HT1080 (cell line): Measurements from ENCODE around the gene PADI1. TPM values are rescaled to one million over a fixed set of nuclear protein-coding genes. Genes with fewer than 3 reads are reported as not detected.
A peak's percentile ranks its signal among the peaks of the same experiment; 100 is the strongest.

Experiments used
- DNase-seq: peaks from one replicate; pipeline ENCODE4 v3.0.0-alpha.2; 2015; ENCODE audit warnings: low read depth
- total RNA-seq: library from RNA; depleted of rRNA; stranded (reverse); fragments of >200 nt; shearing (Covaris generic); gene quantifications from 2 replicates; pipeline ENCODE4 v1.2.3, GENCODE V29; 2014

PADI1 gene
- total RNA-seq, 1 experiment from 2014 or later: 0.66 TPM

DNA sequence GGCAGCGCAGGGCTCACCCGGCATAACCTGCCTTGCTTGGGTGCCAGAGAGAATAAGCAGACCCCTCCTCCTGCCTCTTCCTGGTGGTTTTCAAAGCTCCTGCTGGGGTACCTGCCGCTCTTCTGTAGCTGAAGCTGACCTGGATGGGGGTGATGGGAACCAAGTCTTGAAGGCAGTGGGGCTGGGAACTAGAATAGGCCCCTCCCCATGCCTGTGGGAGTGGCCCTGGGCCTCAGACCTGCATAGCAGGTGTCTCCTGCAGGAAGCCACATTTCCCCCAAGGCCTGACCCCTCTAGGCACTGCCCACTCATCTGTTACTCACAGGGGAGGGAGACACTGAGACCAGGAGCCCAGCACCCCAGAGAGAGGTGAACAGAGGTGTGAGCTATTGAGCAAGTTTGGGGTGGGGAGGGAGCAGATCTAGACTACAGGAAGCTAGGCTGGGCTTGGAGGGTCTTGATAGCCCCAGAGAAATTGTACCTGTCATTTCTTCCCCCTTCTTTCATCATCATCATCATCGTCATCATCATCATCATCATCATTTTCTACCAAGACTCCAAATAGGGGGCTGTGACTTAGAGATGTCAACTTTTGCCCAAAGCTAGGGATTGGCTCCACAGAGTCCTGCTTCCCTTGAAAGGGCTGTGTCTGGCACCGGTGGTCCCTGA lies 10.1 kb downstream of the PADI1 start:
- no peak for DNase-seq

DNA sequence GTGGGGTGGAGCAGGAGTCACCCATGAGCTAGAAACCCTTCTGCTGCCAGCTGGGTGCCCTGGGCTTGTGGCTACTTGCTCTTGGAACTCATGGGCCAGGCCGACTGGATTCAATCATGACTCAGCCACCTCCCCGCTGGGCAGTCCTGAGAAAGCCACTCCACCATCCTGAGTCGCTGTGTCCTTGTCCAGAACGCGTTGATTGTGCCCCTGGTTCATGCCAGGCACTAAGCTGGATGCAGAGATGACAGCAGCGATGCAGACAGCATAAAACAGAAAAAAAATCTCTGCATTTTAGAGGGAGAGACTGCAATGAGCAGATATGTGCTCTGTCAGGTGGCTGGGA lies 10.6 kb downstream of the PADI1 start:
- peak; percentile 60 for DNase-seq

DNA sequence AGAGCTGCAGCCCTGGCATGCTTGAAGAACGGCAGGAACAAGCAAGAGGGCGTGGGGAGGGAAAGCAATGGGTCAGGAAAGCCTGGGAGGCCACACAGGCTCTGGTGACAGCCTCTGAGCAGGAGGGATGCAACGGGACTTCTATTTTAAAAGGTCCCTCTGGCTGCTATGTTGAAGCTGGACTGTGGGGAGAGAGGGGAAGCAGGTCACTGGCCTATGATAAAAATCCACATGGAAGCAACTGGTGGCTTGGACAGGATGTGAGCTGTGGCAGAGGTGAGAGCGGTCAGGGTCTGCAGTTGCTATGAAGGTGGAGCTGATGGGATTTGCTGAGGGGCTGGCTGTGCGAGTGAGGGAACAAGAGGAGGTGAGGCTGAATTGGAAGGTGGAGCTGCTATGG lies 11.2 kb downstream of the PADI1 start:
- no peak for DNase-seq

DNA sequence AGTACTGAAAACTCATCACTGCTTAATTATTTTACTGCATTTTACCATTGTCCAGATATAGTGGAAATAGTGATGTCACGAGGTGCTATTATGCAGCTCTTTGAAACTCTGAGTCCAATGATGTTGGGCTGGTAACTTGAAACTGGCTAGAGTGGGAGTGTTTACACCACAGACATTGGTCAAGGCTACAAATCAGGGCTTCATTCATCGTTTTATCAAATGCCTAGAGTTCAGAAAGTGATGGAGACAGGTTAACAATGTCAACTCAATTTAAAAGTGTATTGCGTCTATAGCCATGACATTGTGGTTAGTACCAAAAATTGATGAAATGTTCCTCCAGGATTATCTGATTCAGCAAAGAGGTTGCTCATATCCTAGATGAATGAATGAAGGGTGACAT lies 12.7 kb downstream of the PADI1 start:
- DNase-seq: no peak

DNA sequence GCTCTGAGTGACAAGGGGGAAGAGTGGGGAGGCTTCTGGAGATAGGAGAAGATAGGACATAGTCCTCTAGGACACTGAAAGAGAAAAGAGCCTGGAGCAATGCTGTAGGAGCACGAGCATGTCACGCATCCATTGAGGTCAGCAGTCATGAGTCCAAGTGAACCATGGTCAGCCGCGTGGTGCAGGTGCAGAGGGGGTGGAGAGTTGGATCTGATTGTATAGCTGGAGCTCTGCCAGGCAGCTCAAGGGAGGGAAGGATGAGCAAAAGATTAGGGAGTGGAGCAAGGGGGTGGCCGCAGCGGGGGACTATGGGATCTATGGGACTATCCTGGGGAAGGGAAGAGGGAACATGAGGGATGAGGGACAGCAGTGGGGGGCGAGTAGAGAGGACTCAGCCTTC lies 14.0 kb downstream of the PADI1 start:
- DNase-seq: no peak

DNA sequence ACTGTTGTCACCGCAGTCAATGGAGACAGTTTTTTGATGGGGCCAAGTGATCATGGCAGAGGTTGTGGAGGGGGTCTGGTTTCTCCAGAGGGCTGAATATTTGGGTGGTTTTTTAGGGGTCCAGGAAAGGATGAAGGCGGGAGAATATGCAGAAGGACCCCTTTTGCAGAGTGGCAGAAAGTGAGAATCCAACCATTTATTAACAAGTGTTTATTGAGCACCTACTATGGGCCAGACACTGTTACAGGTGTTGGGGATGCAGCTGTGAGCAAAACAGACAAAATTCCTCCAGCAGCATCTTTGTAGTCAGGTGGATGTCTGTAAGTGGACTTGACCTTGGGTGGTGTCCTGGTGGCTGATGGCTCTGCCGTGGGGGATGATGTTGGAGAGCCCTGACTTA lies 15.4 kb downstream of the PADI1 start:
- DNase-seq: no peak

DNA sequence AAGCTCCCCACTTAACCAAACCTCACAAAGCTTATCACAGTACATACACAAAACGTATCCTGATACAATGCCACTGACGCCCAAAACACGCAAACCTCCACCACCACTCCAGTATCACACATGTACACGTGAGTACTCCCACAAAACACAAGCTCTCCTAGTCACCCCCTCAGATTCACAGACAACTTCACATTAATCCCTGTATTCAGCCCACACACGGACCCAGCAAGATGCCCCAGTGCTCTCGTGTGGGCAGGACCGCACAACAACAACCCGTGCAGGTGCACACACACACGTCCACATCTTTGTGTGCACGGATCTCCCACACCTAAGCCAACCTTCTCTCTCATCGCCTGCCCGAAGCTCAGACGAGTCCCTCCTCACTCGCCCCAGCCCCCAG lies 17.6 kb downstream of the PADI1 start:
- no peak for DNase-seq

DNA sequence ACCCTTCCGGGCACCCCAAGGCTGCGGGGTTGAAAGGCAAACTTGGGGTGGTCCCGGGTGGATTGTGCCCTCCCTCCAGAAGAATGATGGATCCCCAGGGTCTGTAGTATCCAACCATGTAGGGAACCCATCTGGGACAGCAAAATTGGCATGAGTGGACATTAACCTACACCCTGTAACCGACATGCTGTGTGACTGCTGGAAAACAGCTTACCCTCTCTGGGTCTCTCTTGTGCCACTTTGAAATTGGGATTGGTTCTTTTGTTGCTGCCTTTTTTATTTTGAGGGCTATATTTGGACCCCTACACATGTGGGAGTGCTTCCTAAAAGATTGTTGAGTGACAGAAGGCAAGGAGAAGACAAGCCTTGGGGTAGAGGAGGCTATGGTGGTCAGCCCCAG lies 19.5 kb downstream of the PADI1 start:
- DNase-seq: no peak

DNA sequence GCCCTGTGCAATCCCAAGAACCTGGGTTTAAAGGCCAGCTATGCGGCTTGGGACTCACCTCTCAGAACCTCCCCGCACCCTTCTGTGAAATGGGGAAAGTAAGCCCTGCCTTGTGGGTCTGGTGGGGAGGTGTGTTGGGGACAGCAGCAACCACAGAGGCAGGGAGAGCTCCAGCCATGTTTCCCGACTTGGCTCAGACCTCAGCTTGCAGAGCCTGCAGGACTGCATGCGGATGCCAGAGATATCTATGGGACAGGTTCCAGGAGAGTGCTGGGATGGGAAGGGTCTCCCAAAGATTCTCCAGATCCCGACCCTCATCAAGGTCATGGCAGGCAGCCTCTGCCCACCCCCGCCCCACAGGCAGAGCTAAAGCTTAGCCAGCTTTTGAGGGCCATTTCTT lies 20.2 kb downstream of the PADI1 start:
- no peak for DNase-seq

DNA sequence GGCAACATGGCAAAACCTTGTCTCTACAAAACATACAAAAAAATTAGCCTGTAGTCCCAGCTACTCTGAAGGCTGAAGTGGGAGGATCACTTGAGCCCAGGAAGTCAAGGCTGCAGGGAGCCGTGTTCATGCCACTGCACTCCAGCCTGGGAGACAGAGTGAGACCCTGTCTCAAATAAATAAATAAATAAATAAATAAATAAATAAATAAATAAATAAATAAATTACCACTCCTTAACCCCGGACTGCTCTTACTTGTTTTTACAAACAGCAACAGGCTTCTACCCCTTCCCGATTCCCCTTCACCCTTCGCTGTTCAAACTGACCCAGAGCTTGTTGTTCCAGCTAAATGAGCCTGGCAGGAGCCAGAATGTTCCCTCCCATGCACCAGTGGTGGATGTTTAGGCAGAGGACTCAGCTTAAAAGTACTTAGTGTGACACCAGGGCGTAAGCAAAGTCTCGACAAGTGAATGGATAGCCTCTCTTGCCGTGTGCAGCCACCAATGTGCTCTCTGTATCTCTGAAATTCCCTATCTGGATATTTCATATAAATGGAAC lies 22.5 kb downstream of the PADI1 start:
- no peak for DNase-seq

DNA sequence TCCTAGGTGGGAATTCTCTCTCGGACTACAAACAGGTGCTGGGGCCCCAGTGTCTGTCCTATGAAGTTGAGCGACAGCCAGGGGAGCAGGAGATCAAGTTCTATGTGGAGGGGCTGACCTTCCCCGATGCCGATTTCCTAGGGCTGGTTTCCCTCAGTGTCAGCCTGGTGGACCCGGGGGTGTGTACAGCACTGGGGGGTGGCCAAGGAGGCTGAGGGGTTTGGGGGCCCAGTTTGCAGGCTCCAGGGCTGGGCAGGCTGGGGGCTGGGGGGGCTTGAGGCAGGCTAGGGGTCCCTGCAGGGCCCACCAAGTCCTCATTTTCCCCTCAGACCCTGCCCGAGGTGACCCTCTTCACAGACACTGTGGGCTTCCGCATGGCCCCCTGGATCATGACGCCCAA lies 23.7 kb downstream of the PADI1 start:
- no peak for DNase-seq

DNA sequence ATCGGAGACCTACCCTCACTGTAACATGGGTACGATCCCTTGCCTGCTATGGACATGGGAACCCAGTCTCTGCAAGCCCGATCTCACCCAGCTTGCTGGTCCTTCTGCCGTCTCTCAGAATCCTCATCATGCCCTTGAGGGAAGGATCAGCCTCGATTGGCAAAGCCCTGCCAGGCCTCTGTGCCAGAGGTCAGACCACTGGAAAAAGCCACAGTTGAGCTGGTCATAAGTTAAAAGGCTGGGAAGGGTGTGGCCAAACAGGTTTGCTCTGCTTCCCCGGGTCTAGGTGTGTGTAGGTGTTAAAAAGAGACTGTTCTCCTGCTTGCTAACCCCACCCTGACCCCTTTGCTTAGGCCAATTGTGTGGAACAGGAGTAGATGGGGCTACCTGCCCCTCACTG lies 24.5 kb downstream of the PADI1 start:
- no peak for DNase-seq

DNA sequence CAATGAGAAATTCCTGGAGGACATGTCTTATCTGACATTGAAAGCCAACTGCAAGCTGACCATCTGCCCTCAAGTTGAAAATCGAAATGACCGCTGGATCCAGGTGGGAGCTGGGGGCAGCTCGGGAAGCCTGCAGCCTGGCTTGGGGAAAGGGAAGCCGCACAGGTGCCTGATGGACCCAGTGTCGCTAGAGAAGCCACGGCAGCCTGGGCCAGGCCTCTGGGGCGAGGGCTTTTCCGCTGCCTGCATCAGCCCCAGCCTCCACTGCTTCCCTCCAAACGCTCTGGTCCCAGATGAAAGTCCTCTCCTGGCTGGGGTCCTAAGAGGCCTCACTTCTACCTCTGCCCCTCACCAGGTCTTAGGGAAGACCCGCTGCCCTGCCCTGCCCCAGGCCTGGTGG lies 25.2 kb downstream of the PADI1 start:
- DNase-seq: no peak

DNA sequence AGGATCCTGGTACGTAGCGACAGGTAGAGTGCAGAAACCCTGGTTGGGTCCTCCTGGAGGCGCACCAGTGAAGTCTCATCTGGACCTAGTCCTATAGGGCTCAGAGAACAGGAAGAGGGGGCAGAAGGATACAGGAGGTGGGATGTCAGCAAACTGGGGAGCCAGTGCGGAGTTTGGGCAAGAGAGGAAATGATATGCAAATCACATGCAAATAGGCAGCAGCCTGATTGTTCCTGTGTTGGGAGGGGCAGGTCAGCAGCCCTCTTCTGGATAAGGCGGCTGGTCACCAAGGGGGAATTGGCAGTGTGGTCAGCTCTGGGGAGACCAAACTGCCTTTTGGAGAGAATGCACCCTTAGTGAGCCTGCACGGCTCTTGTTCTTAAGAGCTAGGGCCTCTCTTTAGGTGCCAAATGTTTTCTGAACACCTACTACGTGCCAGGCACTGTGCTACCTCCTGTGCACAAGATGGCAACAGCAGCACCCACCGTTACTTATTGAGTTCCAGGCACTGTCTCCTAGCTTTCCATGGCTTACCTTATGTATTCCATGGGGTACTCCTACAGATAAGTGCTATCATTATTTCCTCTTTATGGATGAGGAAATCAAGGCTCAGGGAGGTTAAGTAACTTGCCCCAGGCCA lies 25.9 kb downstream of the PADI1 start:
- DNase-seq: no peak

DNA sequence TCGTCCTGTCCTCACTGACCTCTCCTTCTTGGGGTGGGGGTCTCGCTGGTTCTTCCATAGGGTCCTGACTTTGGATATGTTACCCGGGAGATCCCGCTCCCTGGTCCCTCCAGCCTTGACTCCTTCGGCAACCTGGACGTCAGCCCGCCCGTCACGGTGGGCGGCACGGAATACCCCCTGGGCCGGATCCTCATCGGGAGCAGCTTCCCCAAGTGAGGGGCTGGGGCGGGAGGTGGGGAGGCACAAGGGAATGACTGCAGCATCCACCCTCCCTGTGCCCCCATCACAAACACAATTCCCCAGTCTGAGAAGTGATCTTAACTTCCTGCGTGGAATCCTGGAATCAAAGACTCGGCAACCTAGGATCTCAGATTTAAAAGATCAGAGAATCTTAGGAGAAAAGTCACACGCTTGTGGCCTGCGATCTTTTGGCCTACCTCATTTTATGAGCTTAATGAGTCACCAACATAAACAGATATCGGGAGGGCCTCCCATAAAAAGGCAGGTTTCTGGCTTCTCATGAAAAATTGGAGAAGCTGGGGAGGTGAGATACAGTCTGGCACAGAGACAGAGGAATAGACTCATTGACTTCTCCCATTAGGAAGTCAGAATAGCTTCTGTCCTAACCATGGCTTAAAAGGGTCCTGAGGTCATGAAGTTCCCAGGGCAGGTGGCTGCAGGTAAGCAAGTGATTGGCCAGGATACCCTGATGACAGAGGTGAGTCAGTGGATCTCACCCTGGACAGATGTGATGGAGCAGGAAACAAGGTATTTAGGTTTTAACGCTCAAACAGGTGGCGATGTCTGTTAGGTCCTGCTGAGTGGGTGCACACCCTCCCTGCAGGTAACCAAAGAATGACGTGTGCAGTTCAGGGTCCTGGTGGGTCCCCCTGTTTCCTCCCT lies 28.1 kb downstream of the PADI1 start:
- DNase-seq: peak; percentile 94

DNA sequence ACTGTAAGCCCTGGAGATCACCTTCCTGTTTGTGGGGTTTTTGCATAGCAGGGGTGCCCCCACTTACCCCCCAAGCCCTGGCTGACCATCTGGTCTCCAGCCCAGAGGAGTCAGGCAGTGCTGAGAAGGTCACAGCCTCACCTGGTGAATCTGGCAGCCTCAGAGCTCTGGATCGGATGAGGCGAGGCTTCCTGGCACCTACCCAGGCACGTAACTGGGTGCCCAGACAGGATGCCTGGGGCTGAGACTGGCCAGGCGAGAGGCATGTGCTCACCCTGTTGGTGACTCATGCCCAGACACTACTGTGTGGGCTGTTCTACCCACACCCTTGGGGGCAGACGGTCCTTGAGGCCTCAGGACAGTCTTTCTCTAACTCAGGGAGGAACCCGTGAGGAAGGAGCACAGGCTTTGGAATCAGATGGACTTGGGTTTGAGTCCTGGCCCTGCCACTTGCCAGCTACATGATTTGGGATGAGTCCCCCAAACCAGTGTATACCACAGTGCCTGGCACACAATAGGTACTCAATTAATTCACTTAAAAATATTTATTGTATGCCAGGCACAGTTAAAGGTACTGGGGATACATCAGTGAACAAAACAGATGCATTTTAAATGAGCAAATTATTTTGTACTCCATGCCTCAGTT lies 28.9 kb downstream of the PADI1 start:
- DNase-seq: peak; percentile 97

DNA sequence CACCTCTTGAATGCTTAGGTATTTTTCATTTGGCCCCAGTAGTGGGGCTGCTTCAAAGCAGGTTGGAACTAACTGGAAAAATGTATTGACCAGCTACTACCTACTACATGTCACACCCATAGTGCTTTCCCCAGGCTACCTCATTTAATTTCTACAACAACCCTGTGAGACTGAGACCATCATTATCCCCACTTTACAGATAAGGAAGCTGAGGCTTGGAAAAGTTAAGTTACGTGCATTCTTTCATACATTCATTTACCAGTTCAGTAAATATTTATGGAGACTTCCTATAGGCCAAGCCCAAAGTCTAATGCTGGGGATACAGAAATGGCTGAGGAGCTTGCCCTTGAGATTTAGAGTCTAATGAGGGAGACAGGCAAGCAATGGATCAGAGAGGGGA lies 29.5 kb downstream of the PADI1 start:
- DNase-seq: no peak

DNA sequence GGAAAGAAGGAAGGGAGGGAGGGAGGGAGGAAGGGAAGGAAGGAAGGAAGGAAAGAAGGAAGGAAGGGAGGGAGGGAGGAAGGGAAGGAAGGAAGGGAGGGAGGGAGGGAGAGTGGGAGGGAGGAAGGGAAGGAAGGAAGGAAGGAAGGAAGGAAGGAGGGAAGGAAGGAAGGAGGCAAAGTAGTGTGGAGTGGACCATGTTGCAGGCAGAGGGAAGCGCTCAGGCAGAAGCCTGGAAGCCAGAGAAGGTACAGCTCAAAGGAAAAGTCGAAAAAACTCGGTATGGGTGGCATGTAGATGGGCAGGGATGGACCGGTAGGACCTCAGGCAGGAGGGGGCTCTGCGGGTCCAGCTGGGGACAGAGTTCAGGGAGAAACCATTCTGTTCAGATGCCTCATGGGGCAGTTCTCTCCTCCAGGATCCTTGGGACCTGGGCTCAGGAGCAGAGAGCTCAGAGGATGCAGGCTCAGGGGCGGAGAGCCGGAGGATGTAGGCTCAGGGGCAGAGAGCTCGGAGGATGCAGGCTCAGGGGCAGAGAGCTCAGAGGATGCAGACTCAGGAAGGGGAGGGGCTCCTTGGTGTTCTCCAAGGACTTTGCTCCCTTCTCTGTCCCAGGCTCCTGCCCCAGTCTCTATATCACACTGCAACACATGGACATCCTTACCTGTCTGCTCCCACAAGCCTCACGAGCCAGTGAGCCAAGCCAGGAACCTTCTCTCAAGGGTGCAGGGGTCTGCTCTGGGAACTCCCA lies 30.4 kb downstream of the PADI1 start:
- DNase-seq: no peak

DNA sequence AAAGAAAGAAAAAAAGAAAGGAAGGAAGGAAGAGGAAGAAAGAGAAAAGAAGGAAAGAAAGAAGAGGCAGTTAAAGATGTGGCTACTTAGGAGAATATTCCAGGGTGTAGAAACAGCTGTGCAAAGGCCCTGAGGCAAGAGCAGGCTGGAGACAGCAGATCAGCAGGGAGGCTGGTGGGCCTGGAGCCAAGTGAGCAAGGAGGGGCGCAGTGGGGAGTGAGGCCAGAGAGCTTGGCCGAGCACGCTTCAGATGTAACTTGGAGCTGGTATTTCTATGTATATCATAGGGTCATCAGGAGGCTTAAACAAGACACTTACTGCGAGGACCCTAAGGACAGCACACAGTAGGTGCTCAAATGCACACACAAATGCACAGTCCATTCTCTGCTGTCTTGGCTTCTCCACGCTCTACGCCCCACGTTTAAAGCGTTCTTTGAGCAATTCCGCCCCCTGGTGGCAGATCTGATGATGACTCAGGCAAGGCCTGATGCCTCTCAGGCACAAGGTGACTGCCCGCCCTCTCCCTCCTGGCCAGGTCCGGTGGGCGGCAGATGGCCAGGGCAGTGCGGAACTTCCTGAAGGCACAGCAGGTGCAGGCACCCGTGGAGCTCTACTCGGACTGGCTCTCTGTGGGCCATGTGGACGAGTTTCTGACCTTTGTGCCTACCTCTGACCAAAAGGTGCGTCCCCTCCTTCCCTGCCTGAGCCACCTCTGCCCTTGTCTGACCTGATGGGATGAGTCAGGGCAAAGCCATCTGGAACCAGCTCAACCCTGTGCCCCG lies 32.0 kb downstream of the PADI1 start:
- DNase-seq: peak; percentile 80

DNA sequence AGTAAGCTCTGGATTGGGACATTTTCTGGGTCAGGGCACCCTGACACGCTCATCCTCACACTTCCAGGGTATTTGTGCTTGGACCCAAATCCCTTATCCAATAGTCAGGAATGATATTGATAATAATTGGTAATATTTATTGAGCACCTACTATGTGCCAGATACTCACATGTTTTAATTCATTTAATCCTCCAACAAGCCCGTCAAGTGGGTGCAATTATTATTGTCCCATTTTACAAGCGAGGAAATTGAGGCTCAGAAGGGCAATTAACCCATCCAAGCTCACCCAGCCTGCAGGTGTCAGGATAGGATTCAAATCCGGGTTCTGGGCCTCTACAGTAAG lies 32.6 kb downstream of the PADI1 start:
- no peak for DNase-seq
